Erythroblast (primary cell): ENCODE data around the gene BLACAT1.

Experiments
- GATA1 ChIP-seq: IDR thresholded peaks from 2 replicates; pipeline ENCODE4 v1.6.1; 2011; ENCODE audit warnings: low read depth, mild to moderate bottlenecking, control low read depth, low read length, moderate library complexity
- POLR2A ChIP-seq: IDR thresholded peaks from 2 replicates; pipeline ENCODE4 v1.6.1; 2011; ENCODE audit warnings: mild to moderate bottlenecking, low read length

DNA sequence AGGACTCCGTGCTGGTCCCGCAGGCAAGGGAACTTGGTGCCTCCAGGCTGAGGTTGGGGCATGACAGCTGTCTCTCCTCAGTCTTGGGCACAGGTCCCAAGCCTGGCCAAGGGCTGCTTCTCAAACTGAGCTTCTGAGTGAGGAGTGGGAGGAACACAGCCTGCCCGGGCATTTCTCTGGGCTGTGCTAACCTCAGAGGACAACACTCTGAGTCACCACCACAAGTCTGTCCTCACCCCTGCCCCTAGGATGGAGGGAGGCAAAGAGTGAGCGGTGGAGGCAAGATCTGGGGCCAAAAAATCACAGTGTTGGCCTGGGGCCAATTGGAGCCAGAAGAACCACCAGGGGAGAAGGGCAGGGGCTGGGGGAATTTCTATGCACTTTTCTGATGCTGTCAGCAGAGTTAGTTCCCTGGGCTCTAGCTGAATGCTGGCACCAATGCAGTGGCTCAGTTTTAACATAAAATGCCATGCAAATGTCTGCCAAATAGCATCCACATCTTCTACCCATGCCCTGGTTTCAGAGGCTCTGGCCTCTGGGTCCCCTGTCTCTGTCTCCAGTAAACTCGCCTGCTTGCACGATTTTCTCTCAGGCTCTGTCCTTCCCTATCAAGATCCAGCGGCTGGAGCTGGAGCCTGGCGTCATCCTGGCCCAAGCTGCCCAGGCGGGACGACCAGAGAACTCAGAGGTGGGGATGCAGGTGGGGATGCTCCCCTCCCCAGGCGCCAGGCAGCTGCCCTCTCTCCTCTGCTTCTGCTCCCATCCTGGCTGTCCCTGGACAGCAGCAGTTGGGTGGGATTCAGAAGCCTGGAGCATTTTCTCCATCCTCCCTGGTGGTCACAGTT, 37.6 kb upstream of the BLACAT1 start:
- no peak for TF ChIP-seq POLR2A
- TF ChIP-seq GATA1: no peak
